Measurements from ENCODE around the gene VTI1A. TPM values are rescaled to one million over a fixed set of nuclear protein-coding genes. Genes with fewer than 3 reads are reported as not detected.

Gene VTI1A
- total RNA-seq, 1 experiment from 2014 or later, result 22.0 TPM

DNA sequence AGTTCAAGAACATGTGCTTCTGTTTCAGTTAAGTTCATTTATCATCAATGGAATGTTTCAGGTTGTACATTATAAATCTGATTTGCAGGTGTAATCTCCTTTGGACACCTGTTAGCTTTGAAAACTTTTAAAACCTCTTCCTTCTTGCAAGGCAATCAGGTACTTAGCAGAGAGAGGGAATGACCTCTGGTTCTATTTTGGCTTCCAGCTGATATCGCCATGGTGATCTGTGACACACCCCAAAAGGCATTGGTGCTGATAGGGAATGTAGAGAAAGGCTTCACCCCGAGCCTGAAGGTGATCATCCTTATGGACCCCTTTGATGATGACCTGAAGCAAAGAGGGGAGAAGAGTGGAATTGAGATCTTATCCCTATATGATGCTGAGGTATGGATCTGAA is 37.7 kb upstream of the VTI1A start:
- Histone ChIP-seq H3K4me1 (ENCODE audit: insufficient read depth, low read length) (no peaks in the 10 kb centered on the region), H3K56ac (ENCODE audit: insufficient read length, low read depth, low read length) (no peak overlapping the region), H2BK20ac (ENCODE audit: low read depth, low read length, poor library complexity, severe bottlenecking) (no peak overlapping the region), H2BK15ac (ENCODE audit: low read depth, low read length) (no peak overlapping the region), H3K79me2 (ENCODE audit: insufficient read depth, low read length) (no peaks in the 10 kb centered on the region), H2AFZ (ENCODE audit: low read length) (no peak overlapping the region), H3K14ac (ENCODE audit: insufficient read depth, low read length) (no peak overlapping the region), H3K27me3 (ENCODE audit: insufficient read depth, low read length) (no peaks in the 10 kb centered on the region), H3K23me2 (ENCODE audit: insufficient read length, low read depth, low read length, poor library complexity, severe bottlenecking) (no peaks in the 10 kb centered on the region), H4K20me1 (ENCODE audit: control insufficient read depth, insufficient read depth, insufficient read length) (no peaks in the 10 kb centered on the region), H3T11ph (ENCODE audit: low read length) (no peak overlapping the region), H4K5ac (ENCODE audit: insufficient read length, low read depth, low read length) (no peak overlapping the region), H2BK120ac (ENCODE audit: low read depth, low read length, poor library complexity, severe bottlenecking) (no peak overlapping the region), H3K23ac (ENCODE audit: insufficient read length, low read depth, low read length) (no peak overlapping the region), H2BK5ac (ENCODE audit: insufficient read length, low read length) (no peak overlapping the region), H3K79me1 (ENCODE audit: insufficient read depth, low read depth, low read length, poor library complexity, severe bottlenecking) (no peaks in the 10 kb centered on the region), H3K4ac (ENCODE audit: low read depth, low read length) (no peak overlapping the region), H3K9me3 (ENCODE audit: control insufficient read depth, low read depth, low read length) (no peaks in the 10 kb centered on the region), H2BK12ac (ENCODE audit: insufficient read length, low read depth, low read length) (no peak overlapping the region), H3K9ac (ENCODE audit: extremely low read depth, insufficient read length, low read length) (no peak overlapping the region), H4K91ac (ENCODE audit: insufficient read length, low read depth, low read length) (no peak overlapping the region), H3K18ac (ENCODE audit: insufficient read length, low read depth, low read length) (no peak overlapping the region), H4K8ac (replicated peaks; ENCODE audit: insufficient read length, low read depth, low read length) (no peak overlapping the region), H3K27ac (ENCODE audit: insufficient read length, low read depth, low read length) (no peak overlapping the region), H3K4me2 (ENCODE audit: insufficient read depth, insufficient read length, low read length) (no peak overlapping the region), H2AK5ac (ENCODE audit: insufficient read length, low read length) (no peak overlapping the region)
- WGBS (ENCODE audit: extremely low coverage, insufficient read length, low lambda C conversion rate), result no CpG with 5 or more reads among the region's 2 CpGs
- Mint-ChIP-seq H3K4me1 (no peaks in the 10 kb centered on the region), H3K4me3 (no peak overlapping the region), H3K36me3 (ENCODE audit: insufficient read depth in 1 of 3, low read depth in 3 of 3) (no peaks in the 10 kb centered on the region), H3K9me3 (no peaks in the 10 kb centered on the region), H3K27me3 (ENCODE audit: low read depth) (peaks cover 13% of the 10 kb centered on the region), H3K27ac (no peak overlapping the region)
- DNase-seq, result no peak
- no peak for TF ChIP-seq CTCF (conservative IDR thresholded peaks at IDR 0.05)

Measured in H9 (cell line).